Ovary (tissue), 3 donors: ENCODE results near the gene PLA2G1B.

Experiments used
- EP300 ChIP-seq: sonication (generic); formaldehyde crosslinking; IDR thresholded peaks from one replicate; pipeline ENCODE4 v1.6.1; 2017; ENCODE audit warnings: antibody characterized with exemption
- POLR2A ChIP-seq: fragments of 450-650 bp; IDR thresholded peaks from one replicate; pipeline ENCODE4 v1.6.1; 2017; ENCODE audit warnings: antibody characterized with exemption, mild to moderate bottlenecking, moderate library complexity
- TF ChIP-seq, protein P1 (sequence below), 3 donors: fragments of 450-650 bp in 2 of 3; fragments of 200-600 bp in 1 of 3; IDR thresholded peaks; one replicate each; pipeline versions ENCODE4 v1.5.1 to v1.8.0; 2016 to 2022; ENCODE audit warnings: antibody characterized with exemption in 3 of 3, mild to moderate bottlenecking in 1 of 3
- donor health status: DM: no; HTN: no; CAD: no.

DNA sequence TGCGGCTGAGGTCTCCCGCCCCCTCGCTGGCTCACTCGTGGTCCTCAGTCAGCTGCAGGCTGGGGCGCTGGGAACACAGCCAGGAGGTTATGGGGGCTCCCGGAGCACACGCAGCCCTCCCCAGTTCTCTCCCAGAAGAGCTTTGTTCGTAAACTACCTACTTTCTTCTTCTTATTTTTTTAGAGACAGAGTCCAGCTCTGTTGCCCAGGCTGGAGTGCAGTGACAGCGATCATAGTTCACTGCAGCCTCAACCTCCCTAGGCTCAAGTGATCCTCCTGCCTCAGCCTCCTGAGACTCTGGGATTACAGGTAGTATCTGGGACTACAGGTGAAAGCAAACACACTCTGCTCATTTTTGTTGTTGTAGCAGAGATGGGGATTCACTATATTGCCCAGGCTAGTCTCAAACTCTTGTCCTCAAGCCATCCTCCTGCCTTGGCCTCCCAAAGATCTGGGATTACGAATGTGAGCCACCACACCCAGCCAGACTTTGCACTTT, 15.5 kb upstream of the PLA2G1B start:
- TF ChIP-seq, protein P1, sequence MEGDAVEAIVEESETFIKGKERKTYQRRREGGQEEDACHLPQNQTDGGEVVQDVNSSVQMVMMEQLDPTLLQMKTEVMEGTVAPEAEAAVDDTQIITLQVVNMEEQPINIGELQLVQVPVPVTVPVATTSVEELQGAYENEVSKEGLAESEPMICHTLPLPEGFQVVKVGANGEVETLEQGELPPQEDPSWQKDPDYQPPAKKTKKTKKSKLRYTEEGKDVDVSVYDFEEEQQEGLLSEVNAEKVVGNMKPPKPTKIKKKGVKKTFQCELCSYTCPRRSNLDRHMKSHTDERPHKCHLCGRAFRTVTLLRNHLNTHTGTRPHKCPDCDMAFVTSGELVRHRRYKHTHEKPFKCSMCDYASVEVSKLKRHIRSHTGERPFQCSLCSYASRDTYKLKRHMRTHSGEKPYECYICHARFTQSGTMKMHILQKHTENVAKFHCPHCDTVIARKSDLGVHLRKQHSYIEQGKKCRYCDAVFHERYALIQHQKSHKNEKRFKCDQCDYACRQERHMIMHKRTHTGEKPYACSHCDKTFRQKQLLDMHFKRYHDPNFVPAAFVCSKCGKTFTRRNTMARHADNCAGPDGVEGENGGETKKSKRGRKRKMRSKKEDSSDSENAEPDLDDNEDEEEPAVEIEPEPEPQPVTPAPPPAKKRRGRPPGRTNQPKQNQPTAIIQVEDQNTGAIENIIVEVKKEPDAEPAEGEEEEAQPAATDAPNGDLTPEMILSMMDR (IDR thresholded peaks at IDR 0.05), result no peak
- TF ChIP-seq POLR2A, result no peak
- TF ChIP-seq EP300, result no peak
